NCI-H1092 (cell line): Measurements from ENCODE around the gene OSMR.

ENCODE experiments used
- DNase-seq: peaks from one replicate; lab custom pipeline; 2025; lab: John Stamatoyannopoulos, UW

Gene OSMR

DNA sequence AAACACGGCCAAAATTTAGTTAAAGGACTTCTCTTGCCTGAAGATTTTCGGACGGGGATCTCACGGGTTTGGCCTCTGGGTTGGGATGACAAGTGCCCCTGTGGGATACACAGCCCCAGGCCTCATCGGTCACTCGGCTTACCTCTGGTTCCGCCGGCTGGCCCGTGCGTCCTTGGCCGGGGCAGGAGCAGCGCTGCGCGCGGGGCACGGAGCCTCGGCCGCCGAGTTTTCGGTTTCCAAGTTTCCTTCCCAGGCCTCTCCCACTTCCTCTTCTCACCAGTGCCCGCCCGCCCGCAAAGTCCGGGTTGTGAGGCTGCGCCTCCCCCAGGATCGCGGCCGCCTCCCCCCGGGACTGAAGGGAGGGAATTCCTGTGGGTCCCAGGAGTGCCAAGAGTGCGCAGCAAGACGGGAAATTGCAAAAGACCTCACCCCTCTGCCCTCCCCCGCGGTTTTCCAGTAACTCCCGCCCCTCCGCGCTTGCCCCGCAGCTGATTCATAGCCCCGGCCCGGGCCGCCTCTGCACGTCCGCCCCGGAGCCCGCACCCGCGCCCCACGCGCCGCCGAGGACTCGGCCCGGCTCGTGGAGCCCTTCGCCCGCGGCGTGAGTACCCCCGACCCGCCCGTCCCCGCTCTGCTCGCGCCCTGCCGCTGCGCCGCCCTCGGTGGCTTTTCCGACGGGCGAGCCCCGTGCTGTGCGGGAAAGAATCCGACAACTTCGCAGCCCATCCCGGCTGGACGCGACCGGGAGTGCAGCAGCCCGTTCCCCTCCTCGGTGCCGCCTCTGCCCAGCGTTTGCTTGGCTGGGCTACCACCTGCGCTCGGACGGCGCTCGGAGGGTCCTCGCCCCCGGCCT lies at the start of gene OSMR:
Gene OSMR, plus strand, starts transcription at position 487 of the 853 bp plus-strand sequence. CDS start 23,033 bp downstream, outside the sequence.
- DNase-seq = no peak

DNA sequence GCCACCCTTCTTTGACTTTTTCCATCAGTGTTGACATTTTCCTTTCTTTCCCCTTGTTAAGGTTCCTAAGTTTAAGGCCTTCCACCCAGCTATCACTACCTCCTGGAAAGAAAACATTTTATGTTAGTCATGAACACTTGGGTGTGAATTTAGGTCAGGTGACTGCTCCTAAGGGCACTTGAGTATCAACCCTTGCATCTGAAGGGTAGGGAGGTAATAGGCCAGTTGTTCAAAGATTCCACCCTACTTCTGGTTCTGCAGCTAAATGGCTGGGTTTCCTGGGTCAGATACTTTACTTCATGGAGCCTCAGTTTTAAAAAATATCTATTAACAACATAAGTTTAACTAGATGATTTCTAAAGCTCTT lies 49.1 kb upstream of the OSMR start:
- no peak for DNase-seq

DNA sequence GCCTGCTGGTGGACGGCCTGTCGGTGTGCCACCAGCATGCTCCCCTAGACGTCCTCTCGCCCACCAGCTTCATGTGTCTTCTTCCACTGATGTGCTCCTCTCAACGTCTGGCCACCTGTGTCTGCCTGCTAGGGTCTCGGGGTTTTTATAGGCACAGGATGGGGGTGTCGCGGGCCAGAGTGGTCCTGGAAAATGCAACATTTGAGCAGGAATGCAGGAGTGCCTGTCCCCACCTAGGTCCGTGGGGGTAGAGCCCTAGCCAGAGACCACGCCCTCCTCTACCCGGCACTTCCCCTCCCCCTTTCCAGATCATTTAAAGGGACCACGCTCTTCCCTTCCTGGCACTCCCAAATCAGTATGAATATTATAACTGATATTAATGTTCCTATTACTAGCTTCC lies 48.0 kb upstream of the OSMR start:
- DNase-seq = no peak

DNA sequence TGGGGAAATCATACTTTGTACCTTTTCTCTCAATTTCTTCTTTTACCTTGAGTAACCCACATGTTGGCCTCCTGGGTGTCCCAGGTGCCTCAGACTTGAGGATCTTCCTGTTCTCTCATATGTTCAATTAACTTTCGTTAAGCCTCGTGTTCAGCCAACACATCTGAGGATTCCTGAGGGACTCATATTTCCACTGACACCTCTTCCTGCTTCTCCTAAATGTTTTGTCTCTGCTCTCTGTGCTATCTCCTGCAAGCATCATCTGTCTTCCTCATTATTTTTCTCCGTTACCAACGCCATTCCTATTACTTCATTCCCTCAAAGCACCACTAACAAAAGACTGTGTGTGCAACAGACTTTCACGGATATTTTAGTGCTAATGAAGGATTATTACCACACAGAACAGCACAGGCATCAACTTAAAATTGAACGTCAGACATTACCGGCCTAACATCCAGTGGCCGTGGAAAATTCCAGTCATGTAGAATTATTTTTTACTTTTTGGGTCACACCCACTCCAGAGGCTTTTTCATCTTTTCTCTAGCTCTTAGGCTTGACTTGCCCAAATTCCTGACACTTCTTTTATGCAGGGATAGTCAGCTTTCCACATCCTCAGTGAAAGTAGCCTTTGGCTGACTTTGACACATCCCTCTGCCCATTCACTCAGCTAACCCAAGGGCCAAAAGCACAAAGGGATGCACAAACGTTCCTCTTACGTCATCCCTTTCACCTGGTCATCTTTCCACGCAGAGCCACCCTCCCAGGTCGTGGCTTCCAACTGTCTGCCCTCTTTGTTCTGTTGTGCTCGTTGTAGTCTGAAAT lies 46.0 kb upstream of the OSMR start:
- DNase-seq = no peak

DNA sequence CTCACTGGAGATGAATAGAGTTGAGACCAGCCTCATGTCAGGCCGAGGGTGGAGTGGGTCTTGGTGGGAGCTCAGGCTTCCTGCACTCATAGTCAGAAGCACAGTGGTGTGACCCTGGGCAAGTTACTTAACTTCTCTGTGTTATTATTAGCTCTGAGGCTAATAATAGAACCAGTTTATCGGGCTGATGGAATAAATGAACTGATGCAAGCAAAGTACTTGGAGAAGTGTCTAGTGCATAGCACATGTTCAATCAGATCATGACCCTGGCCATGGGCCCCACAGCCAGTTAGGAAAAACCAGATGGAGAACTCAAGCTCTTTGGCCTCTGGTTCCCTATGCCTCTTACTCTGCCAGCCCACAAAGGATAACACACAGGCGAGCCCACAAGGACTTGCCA lies 45.3 kb upstream of the OSMR start:
- no peak for DNase-seq

DNA sequence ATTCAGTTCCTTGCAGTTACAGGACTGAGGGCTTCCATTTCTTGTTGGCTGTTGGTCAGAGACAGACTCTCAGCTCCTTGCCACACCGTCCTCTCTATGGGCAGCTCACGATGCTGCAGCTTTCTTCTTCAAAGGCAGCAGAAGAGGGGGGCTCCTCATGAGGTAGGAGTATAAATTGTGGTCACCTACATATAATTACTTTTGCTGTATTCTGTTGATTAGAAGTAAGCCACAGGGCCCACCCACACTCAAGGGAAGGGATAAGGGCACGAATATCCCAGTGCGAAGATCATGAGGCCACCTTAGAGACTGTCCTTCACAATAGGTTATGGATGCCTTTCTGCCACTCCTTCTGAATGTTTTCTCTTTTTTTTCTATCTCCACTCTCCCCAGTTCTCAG lies 43.7 kb upstream of the OSMR start:
- no peak for DNase-seq

DNA sequence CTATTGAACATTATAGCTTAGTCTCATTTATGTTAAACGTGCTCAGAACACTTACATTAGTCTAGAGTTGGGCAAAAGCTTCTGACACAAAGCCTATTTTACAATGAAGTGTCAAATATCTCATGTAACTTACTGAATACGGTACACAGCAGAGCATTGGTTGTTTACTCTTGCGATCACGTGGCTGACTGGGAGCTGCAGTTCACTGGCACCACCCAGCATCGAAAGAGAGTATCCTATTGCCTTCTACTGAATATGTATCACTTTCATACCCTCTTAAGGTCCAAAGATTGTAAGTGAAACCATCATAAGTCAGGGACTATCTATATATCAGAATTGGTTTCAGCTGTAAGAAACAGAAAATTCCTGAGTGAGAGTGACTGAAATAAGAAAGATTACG lies 42.6 kb upstream of the OSMR start:
- DNase-seq = no peak

DNA sequence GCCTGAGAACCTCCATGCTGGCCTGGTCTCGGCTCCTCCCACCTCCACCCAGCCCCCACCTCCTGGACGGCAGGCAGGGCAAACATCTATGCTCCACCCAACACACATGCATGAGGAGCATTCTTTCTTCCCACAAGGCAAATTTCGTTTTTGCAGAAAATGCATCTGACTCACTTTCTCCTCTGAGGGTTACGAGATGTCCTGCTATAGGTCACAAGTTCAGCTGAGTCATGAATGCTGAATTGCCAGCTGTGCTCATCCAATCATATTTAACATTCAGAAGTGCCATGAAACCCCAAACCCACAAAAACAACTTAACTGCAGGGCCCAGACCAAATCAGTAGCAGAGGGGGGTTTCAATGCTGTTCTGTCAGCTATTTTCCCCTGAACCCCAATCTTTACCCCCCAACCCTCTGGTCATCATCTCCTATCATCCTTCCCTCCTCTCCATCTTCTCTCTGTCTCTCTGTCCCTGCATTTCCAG lies 39.0 kb upstream of the OSMR start:
- DNase-seq = no peak

DNA sequence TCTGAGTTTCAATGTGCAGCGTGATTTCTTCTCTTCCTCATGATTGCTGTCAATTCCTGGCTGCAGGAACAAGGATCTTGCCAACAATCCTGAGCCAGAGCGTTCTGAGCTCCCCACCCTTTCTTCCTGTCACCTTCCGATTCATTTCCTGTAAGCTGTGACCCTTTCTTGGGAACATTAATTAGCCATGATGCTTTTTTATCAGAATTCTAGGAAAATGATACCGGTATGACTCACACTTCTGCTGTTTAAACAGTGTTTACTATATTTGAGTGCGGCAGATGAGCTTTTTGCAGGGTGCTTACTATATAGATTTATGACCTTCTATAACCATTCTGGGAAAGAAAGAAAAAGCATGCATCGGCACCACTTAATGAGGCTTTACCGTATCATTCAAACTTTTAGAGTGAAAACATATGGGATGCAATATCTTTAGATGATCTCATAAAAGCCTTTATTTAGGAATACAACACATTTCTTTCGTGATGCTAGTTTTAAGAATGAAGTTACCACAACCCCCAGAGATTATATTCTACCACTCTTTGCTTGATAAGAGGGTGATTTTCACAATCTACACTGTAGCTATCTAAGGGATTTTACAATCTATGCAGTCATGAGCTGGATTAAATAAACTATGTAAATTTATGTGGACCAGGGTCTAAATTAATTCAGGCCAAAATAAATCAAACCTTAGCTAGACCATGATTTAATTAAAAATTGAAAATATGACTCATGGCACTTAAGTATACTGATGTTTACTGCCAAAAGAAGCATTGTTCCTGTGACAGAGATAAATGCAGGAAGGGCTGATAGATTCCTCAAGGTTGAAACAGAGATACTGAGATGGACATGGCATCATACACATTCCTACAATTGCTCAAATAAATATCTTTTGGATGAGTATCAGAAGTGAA lies 38.0 kb upstream of the OSMR start:
- DNase-seq = no peak

DNA sequence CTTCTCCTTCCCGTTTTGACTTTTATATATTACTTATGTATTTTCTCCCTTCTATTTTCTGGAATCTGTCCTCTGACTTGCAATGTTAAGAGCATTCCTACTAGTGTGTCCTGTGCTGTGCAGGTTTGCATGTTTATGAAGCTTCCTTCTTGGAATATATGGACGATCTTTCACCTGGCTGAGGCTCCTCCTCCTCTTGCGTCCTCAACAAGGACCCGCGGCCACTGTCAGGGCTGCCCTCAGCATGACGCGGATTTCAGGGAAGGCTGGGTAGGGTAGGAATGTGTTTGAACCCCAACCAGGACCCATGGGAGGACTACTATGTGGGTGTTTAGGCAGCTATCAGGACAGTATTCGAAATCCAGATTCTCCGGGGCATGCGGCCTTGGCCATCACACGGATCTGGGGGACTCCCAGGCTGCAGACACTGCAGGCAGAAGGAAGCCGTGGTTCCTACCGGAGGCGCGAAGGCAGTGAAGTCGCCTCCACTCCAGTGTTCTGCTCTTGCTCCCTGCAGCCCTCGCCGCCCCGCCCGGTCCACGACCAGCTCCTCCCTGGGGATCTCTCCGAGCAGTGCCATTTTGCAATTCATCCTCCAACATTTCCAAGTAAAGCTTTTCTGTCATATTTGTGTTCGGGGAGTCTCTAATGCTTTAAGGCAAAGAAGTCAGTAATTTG lies 37.0 kb upstream of the OSMR start:
- DNase-seq = no peak

DNA sequence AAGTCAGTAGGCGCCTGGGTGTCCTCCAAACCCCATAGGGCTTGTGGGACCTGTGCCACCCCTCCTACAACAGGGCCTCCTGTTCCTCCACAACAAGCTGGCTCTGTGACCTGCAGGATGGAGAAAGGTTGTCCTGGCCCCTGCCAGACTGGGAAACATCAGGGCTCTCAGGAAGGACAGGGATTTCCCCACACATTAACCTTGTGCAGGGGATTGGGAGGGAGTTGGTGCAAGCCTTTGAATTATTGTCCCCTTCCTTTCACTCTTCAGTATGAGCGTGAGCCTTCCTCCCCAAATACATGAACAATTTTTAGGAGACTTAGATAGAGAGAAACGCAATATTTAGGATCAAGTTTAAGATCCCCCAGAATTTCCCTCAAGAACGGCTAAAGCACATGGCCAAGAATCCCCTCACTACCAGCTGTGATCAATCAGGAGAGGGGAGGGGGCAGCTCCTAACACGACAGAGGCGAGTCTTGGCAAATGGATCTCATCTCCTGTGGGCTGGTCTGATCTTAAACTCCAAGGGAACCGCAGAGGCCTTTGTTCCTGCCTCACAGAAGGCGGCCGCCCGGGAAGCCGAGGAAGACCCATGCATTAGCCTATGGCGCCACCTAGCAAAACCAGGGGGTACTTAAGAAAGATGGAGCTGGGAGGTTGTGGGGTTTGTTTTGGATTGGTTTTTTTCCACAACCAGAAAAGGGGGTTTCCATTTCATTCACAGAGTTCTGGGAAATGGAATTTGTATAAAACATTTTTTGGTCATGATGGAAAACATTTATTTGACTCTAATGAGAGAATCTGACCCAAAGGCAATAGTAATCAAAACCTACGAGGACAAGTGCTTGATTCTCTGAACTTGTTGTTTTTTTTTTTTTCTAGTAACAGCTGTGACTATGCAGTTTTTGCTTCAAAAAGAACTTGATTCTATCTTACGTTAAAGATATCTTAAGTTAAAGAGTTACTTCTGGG lies 36.1 kb upstream of the OSMR start:
- peak; percentile 65 for DNase-seq

DNA sequence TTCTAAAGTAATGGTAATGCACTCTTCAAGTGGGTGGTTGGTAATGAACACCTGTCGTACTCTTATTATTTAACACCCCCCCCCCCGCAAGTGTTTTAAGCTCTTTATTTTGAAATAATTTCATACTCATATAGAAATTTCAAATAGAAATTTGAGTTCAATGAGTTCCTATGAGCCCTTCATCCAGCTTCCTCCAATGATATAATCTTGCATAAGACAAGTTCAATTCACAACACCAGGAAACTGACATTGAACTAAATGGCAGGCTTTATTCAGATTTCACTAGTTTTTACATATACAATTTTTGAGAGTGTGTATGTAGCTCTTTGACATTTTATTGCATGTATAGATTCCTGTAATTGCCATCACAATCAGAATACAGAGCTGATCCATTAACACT lies 30.9 kb upstream of the OSMR start:
- DNase-seq = no peak

DNA sequence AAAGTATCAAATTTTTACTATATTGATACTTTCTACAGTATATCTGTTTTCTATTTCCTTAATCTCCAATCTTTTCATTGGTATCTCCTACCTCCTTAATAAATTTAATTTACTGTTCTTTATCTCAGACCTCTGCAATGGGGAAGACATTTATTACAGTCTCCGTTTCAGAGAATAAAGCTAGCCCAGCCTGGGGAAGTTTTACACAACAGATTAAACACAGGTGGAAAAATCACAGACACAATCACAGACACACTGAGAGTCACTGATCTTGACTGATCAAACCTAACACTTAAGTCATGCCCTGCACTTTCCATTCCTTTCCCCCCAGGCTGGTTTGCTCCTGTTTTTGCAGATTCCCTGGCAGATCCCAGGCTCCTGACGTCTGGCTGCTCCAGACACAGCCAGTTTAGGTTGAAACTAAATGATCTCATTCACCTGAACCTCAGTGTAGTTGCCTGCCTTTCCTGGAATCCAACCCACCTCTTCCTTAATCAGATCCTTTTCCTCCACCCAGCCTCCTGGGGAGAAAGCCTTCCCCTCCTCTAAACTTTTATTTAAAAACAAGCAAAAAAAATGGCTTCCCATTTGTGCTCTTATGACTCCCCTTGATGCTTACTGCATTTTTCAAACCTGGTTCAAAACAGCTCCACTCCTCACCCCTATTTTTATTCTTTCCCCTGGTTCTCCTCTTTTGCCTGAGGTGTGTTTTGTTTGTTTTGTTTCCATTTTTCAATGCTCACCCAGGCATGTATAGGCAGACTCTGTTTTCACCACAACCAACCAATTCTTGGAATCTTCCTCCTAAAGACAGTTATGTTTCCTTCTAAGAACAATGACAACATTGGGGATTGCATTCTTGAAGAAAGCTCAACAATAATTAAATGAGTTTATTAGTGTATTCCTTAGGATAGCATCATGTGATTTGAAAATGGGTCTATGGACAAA lies 29.5 kb upstream of the OSMR start:
- no peak for DNase-seq

DNA sequence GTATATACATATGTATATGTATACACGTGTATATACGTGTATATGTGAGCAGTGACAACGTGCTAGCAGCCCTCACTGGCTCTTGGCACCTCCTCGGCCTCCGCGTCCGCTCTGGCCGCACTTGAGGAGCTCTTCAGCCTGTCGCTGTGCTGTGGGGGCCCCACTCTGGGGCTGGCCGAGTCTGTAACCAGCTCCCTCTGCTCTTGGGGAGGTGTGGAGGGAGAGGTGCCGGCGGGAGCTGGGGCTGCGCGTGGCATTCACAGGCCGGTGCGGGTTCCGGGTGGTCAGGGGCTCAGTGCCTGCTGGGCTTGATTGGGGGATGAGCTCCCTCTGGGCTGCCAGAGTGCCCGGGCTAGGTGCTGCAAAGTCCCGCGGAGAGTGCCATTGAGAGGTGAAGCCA lies 24.1 kb upstream of the OSMR start:
- DNase-seq = no peak

DNA sequence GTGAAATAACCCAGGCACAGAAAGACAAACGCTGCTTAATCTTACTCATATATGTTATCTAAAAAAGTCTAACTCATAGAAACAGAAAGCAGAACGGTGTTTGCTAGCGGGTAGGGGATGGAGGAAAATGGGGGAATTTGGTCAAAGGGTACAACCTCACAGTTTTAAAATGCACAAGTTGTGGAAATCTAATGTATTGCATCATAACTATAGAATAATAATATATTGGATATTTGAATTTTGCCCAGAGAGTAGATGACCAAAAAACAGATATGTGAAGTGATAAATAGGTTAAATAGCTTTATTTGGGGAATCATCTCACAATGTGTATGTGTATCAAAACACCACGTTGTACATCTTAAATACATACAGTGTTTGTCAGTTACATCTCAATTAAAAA lies 22.3 kb upstream of the OSMR start:
- DNase-seq = no peak

DNA sequence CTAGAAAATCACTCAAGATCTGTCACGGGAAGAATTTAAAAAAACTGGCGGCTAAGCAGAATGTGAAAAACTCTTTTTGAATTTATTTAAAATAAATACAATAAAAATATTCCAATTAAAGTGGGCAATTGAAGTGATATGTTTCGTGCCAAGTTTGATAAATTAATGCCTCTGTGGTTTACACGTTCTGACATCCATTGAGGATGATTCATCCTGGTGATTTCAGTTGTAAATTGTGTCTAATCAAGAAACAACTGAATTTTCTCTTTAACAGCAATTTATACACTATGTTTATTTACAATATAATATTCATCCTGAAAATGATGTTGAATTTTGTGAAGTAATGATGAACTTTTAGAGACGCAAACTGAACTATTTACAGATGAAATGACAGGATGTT lies 21.0 kb upstream of the OSMR start:
- DNase-seq = no peak

DNA sequence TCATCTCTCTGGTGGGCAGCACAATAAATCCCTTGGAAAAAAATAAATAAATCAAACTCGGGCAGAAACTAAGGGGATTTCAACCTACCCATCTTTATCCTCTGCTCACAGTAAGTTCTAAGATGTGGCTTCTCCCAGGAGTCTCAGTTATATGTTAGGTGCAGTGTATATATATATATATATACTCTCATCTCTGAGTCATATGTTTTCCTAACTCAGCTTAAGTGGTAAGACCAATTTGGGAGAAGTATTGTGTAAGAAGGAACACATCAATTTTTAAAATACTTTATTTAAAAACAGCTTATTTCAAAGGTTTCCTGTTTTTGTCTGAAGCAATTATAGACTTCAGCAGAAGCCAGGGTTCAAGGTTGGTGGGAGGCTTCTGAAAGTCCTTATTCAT lies 20.3 kb upstream of the OSMR start:
- DNase-seq = no peak

DNA sequence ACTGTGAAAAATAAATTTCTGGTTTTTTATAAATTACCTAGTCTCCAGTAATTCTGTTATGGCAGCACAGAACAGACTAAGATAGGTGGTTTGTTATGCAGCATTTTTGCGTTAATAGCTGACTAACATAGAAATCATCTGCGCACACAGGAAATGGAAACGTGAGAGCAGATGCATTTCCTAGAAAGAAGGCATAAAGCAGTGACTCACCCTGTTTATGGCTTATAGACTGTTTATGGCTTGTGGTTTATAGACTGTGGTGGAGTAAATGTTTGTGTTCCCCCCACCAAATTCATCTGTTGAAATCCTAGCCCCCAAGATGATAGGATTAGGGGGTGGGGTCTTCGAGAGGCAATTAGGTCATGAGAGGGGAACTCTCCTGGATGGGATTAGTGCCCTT lies 18.3 kb upstream of the OSMR start:
- DNase-seq = no peak

DNA sequence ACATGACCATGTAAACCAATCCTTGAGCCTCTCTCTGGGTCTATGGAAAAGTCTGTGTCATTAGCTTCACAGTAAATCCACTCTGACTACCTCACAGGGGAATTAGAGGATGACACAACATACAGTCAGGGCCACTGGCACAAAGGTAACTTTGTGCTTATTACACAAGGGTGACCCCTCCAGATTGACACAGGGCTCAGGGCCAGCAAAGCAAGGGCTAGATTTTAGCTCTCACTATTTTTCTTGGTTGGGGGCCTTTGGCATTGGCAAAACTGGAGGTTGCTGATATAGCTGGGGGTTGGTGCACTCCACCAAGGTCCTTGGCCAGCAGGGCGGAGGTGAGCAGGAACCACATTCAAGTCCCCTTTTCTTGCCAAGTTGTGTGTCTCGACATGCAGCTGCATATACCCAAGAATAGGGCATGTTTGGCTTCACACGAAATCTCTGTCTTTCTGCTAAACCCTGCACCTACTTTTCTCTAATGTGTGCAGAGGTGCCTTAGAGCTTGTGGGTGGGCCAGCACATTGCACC lies 15.2 kb upstream of the OSMR start:
- DNase-seq = no peak
